Measurements from ENCODE around the gene IDS.

Gene IDS

DNA sequence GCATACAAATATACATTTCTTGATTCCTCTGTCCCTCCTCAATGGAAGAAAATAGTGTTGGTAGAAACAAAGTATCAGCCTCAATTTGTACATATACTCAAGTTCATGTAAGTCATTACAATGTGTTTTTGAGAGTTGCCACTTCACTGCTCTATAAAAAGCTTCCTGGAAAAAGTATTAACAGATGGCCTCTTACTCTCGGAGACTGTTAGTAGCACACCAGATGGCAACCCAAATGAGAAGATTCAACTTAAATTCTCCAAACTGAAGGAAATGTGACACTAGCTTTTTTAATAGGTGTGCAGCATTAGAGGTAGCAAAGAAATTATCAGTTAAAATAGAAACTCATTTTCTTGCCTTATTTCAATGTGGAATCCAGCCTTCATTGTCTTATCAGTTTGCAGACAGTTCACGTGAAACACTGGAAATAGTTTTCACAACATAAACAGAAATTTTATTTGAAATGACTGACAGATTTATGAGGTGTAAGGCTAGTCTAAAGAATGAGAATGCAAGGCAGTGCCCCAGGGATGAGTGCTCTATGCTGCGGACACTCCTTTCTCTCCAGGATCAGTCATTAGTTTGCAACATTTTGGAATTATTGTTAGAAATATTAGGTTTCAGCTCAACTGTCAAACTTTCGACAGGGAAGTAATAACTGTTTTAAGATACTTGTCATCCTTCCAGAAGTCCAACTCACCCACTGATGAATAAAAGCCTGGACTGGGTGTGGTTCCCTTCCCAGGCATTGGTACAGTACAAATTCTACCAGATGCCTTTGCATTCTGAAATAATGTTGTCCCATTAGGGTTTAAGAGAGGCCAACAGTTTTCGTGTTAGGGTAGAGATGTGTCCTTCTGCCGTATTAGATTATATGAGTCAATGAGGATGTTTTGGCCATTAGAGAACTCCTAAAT, 50.9 kb downstream of the IDS start:
- no peak for DNase-seq

DNA sequence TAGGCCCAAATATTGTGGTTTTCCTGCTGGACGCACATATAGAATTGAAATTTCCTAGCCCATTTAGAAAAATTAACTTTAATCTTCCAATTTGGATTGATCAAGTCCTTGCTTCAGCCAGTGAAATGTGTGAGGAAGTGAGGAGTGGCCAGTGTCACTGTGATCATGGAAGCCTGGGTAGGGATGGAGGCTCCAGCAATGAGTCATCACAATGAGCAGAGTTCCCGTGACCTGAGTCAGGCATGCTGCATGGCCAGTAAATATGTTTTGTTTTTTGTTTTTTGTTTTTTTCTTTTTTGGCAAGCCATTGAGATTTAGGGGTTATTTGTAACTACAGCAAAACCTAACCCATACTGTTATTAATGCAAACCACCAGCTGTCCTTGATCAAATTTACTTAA, 52.1 kb downstream of the IDS start:
- DNase-seq: no peak

DNA sequence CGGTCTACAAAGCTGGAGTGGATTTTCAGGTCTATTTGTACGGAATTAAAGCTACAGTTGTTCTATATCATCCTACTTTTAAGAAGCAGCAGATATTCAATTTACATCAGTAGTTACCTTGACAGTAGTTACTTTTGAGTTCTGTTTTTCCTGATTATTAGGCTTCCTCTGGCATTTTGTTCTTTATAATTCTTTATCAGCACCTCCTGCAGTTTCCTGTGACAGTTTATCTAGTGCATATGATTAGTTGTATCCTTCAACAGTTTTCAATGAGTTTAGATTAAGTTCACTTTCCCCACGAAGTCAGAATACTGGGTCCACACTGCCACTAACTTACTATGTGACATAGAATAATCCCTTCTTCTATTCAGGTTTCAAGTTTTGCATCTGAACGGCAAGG, 71.7 kb downstream of the IDS start:
- DNase-seq: no peak

DNA sequence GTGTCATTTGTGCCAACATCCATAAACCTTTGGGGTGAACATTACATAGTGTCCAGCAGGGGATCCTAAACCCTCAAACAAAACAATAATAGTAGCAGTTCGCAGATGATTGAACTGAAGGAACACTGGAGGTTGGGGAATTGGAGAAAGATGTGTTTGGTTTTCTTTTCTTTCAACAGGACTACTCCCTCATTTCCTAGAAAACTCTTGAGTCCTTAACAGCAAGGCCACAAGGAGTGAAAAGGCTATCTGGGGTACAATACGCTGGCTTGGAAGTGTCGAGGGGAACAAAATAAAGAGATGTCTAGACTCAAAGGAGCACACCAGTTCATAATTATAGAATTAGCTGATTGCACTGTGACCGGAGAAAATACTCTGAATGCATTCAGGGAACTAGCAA, 72.1 kb downstream of the IDS start:
- no peak for DNase-seq

Measured in activated gamma-delta T cell treated with Interleukin-2 at 50 U/mL for 16 hours (primary cell).